HTR-8/SVneo (cell line): ENCODE measurements around the gene RIN3.

ENCODE experiments used
- DNase-seq: peaks from one replicate; pipeline ENCODE4 v3.0.0; 2011; ENCODE audit warnings: low spot score, mixed read lengths; ENCODE audit not compliant: insufficient read length
- FAIRE-seq: peaks from 2 replicates; lab custom pipeline; 2011; peaks lifted over from hg19 to GRCh38; lab: Jason Lieb, UNC

The RIN3 gene

DNA sequence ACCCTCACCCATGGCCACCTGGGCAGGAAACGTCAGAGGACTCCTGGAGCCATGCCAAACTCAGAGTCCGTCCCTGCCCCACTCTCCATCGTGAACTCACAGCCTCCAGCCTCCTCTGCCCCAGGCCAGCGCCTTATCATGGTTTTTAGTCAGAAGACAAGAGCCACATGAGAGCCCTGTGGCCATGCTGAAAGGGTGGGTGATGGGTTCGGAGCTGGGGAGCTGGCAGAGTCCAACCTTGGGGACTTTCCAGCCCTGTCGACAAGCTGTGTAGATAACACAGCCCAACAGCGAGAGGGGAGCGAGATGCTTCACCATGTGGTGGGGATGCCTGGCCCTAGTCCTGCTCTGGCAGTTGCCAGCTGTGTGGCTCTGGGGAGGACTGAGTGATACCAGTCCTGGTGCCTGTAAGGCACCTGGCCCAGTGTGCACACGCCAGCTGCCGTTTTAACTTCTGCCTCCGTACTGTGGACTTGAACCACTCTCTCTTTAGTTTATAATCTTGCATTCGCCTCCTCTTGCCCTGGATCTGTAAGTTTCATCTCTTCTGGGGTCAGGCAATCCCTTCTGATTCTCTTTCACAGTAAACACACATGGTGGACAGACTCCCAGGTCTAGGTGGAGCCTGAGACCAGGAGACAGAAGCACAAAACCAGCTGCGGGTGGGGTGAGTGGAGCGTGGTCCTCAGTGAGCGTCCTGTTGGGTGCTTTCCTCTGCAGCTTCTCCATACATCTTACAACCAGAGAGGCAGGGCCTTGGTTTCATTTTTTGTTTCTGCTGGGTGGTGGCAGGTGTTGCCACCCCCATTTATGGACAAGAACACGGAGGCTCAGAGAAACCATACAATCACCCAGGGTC lies 55.3 kb downstream of the RIN3 start:
- FAIRE-seq (no peak), DNase-seq (no peak)

DNA sequence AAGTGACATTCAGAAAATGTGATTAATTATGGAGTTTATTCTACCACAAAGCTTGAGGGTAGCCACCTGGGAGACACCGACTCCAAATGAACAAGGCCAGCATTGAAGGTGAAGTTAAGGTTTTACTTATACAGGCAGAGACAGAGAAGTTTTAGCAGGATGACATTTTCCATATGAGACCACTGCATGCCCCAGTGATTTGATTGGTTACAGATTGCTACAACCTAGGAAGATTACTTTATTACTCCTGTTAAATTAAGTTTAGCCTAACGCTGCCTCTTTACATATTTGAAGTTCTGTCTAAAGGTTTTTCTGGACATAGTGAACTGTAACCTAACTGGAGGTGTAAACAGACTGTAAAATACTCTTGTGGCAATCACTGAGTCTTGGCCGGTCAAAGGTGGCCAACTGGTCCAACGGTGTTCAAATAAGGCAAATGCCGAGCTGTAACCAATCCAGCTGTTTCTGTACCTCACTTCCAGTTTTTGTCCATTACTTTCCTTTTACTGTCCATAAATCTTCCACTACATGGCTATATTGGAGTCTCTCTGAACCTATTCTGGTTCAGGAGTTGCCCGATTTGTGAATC lies 57.2 kb downstream of the RIN3 start:
- no peak for FAIRE-seq
- DNase-seq, result no peak

DNA sequence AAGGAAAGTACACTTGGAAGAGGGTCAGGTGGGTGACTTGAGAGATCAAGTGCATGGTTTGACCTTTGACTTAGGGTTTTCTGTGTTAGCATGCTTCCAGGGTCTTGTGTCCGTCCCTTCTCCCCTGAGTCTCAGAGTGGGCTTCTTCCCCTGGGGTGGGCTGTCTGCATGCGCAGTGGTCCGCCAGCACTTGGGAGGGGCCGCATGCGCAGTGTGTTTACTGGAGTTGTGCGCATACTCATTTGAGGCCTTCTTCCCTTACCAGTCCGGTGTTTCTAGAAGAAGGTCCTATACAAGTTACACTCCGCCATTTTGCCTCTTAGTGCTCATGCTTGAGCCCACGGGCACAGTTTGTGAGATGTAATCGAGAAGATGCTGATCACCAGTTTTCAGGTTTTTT lies 58.5 kb downstream of the RIN3 start:
- no peak for FAIRE-seq
- no peak for DNase-seq

DNA sequence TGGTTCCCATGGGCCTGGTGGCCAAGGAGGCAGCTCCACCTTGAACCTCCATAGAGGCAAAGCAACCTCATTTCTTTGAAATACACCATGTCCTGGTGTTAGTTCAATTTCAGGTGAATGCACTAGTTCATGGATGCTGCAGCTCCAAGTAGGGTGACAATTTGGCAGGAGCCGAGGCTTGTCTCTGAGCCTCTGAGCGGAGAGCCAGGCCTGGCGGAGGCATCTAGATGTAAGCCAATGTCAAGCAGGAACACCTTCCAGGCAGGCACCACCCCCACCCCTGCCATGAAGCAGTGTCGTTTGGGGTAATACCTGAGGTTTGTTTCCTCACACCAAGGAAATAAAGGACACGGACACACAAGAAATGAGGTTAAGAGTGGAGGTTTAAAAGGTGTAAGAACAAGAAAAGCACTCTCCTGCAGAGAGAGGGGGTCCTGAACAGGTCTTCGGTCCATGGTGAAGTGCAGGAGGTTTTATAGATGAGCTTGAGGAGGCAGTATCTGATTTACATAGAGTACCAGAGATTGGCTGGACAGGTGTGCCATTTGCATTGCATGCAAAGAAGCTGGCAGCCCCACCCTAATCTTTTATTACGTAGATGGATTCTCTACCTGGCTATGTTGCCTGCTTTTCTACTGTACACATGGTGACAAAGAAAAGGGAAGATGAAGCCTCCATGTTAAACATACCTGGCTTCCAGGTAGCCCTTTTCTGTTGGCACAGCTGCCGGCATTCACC lies 60.3 kb downstream of the RIN3 start:
- no peak for DNase-seq
- no peak for FAIRE-seq

DNA sequence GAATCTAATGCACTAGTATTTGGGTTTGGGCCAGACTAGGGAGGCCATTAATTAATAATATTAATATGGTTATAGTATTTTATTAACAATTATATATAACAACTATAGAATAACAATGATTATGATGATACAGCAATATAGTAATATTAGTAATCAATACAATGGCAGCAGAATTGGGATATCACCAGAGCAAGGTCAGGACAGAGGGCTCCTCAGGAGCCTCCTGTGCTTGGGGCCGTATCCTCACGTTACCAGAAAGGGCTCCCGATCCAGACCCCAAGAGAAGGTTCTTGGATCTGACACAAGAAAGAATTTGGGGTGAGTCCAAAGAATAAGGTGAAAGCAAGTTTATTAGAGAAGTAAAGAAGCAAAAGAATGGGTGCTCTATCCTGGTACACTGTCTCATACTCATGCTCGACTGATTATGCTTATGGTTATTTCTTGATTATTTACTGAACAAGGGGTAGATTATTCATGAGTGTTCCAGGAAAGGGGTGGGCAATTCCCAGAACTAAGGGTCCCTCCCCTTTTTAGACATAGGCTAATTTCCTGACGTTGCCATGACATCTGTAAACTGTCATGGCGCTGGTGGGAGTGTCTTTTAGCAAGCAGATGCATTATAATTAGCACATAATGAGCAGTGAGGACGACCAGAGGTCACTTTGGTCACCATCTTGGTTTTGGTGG lies 61.6 kb downstream of the RIN3 start:
- no peak for DNase-seq
- FAIRE-seq, result no peak

- FAIRE-seq (no peak), DNase-seq (no peak)
These were observed 62.2 kb downstream of the RIN3 start for GRCh38 chr14:92575748-92576303.

- FAIRE-seq, result no peak
- DNase-seq, result no peak
These were observed 63.8 kb downstream of the RIN3 start for GRCh38 chr14:92577321-92577742.

- DNase-seq, result no peak
These were observed 64.9 kb downstream of the RIN3 start for GRCh38 chr14:92578511-92578910.

DNA sequence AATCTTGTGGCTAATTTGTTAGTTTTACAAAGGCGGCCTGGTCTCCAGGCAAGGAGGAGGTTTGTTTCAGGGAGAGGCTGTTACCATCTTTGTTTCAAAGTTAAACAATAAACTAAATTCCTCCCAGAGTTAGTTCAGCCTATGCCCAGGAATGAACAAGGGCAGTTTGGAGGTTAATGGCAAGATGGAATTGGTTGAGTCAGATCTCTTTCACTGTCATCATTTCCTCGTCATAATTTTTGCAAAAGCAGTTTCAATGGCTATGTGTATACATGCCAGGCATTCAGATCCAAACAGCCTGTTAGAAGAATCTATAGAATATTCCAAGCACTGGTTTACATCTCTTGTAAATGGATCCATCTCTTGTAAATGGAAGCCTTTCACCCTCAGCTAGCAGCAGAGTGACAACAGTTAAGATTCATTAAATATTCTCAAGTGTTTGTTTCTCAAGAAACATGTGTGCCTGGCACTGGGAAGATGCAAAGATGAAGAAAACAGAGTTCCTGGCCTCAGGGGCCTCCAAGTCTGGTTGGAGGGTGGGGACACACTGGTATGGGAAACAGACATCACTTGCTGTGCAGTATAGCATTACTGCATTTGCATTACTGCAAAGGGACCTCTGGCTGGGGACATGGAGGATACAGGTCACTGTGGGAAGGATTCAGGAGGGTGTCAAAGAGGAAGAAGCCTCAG lies 65.8 kb downstream of the RIN3 start:
- no peak for FAIRE-seq
- DNase-seq, result no peak

More at GRCh38 chr14:92578511-92578910, 64.9 kb downstream of the RIN3 start:
- no peak for FAIRE-seq

- FAIRE-seq, result no peak
These were observed 67.6 kb downstream of the RIN3 start for GRCh38 chr14:92581206-92581605.

GRCh38 chr14:92581966-92582566 lies 68.5 kb downstream of the RIN3 start:
- FAIRE-seq, result no peak
- no peak for DNase-seq

More at GRCh38 chr14:92581206-92581605, 67.6 kb downstream of the RIN3 start:
- no peak for DNase-seq

GRCh38 chr14:92582706-92583452 lies 69.3 kb downstream of the RIN3 start:
- no peak for FAIRE-seq
- no peak for DNase-seq

DNA sequence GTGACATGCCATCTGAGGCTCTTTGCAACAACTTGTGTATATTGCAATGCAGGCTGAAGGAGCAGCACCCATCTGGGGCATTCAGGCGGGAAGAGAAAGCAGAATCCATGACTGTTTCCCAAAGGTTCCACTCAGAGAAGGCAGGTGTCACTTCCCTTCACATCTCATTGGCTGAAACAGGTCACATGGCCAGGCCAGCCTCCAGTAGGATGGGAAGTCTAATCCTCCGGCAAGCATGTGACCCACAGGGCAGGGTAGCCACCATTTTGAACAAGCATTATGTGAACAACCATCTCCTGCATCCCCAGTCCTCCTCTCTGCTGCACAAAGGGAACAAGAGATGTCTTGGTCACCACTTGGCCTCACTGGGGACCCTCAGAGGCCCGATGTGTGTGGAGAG lies 70.6 kb downstream of the RIN3 start:
- FAIRE-seq (no peak), DNase-seq (no peak)

DNA sequence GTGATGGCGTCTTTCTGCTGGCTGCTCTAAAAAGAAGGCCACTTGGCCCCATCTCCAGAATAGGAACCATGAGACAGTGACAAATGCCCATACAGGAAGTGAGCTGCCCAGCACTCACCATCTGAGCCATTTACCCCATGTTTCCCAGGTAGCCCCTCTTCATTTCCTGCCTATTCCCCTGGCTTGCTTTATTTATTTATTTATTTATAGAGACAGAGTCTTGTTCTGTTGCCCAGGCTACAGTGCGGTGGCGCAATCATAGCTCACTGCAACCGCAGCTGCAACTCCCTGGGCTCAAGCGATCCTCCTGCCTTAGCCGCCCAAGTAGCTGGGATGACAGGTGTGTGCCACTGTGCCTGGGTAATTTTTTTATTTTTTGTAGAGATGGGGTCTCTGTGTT lies 71.2 kb downstream of the RIN3 start:
- DNase-seq (no peak), FAIRE-seq (no peak)

DNA sequence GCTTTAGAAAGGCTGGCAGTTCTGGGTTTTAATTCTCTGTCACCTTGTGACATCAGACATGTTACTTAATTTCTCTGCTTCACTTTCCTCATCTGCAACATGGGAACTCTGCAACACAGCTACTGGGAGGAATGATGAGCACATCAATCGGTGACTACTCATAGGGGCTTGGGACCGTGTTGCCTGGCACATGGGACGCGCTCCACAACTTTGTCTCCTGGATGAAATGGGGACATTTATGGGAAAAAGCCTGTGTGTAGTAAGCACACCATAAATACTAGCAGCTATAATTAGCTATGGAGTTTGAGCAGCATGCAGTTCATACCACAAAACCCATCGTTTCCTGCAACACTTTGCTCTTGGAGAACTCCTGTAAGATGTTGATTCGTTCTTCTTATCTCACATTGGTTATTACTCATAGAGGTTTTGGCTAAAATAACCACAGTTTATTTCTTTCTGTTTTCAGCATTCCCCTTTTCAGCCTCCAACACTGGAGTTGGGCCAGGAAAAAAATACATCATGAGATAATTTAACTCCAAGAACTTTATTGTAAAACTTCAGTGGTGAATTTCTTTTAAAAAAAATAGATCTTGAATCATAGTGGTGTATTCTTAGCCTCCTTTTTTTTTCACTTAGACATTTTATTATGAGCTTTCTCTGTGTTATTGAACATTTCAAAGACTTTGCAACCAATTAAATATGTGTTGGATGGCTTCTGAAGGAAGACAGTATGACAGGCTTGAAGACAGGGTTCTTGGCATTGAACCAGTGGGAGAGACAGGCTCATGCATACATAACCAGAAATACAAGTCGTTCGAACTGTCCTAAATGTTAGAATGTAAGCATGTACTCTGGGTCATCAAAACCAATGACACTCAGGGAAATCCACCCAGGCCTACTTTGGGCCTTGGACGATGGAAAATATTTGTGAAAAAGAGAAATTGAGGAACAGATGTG lies 72.7 kb downstream of the RIN3 start:
- DNase-seq, result peak; percentile 31
- peak; percentile 46 for FAIRE-seq

- FAIRE-seq (no peak), DNase-seq (no peak)
These were observed 73.5 kb downstream of the RIN3 start for GRCh38 chr14:92586963-92587699.

DNA sequence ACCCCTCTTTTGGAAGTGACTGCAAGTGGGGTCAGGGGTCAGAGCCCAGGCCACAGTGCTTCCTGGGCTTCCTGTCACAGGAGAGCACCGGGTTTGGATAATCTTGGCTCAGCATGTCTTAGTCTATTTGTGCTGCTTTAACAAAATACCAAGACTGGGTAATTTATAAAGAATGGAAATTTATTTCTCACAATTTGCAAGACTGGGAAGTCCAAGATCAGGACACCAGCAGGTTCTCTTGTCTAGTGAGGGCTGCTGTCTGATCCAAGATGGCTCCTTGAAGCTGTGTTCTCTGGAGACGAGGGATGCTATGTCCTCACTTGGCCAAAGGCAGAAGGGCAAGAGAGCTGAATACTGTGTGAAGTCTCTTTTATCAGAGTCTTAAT lies 74.1 kb downstream of the RIN3 start:
- DNase-seq (no peak), FAIRE-seq (no peak)
